ENCODE measurements around the gene ARHGEF6.

The ARHGEF6 gene

GRCh38 chrX:136691028-136691809 is 89.5 kb downstream of the ARHGEF6 start:
- no peak for DNase-seq

- DNase-seq: no peak
Observed at GRCh38 chrX:136689436-136689835, 91.3 kb downstream of the ARHGEF6 start.

- DNase-seq: no peak
Observed at GRCh38 chrX:136687457-136687856, 93.3 kb downstream of the ARHGEF6 start.

- DNase-seq: no peak
Observed at GRCh38 chrX:136684120-136684519, 96.6 kb downstream of the ARHGEF6 start.

- no peak for DNase-seq
Observed at GRCh38 chrX:136679531-136679930, 101.2 kb downstream of the ARHGEF6 start.

GRCh38 chrX:136674270-136674985 is 106.3 kb downstream of the ARHGEF6 start:
- no peak for DNase-seq

- DNase-seq: no peak
Observed at GRCh38 chrX:136671006-136671610, 109.6 kb downstream of the ARHGEF6 start.

GRCh38 chrX:136667446-136668168 is 113.1 kb downstream of the ARHGEF6 start:
- no peak for DNase-seq

- no peak for DNase-seq
Observed at GRCh38 chrX:136666088-136666487, 114.6 kb downstream of the ARHGEF6 start.

GRCh38 chrX:136665258-136665900 is 115.4 kb downstream of the ARHGEF6 start:
- no peak for DNase-seq

GRCh38 chrX:136662976-136663375 is 117.8 kb downstream of the ARHGEF6 start:
- DNase-seq: no peak

GRCh38 chrX:136662104-136662503 is 118.6 kb downstream of the ARHGEF6 start:
- no peak for DNase-seq

GRCh38 chrX:136660896-136661295 is 119.8 kb downstream of the ARHGEF6 start:
- DNase-seq: no peak

- no peak for DNase-seq
Observed at GRCh38 chrX:136659174-136659573, 121.6 kb downstream of the ARHGEF6 start.

- DNase-seq: no peak
Observed at GRCh38 chrX:136658151-136658550, 122.6 kb downstream of the ARHGEF6 start.

GRCh38 chrX:136656361-136656964 is 124.3 kb downstream of the ARHGEF6 start:
- no peak for DNase-seq

GRCh38 chrX:136652822-136653723 is 127.7 kb downstream of the ARHGEF6 start:
- no peak for DNase-seq

GRCh38 chrX:136650811-136651210 is 129.9 kb downstream of the ARHGEF6 start:
- DNase-seq: no peak

GRCh38 chrX:136647677-136648360 is 132.9 kb downstream of the ARHGEF6 start, which contains the start of gene CD40LG:
CD40LG (plus strand) TSS chrX:136648158; CDS start chrX:136648249, 91 bp downstream.
- DNase-seq: no peak

- DNase-seq: no peak
Observed at GRCh38 chrX:136646602-136647239, 134.0 kb downstream of the ARHGEF6 start.
